HL-60 (cell line): Measurements from ENCODE around the gene SPOP.

ENCODE experiments used
- CTCF ChIP-seq: IDR thresholded peaks from one replicate; pipeline ENCODE4 v1.5.1; 2011; ENCODE audit warnings: low read length, control low read depth, inconsistent platforms; ENCODE audit not compliant: insufficient read depth
- GABPA ChIP-seq: IDR thresholded peaks from 2 replicates; pipeline ENCODE4 v1.6.1; 2012; ENCODE audit warnings: low read depth
- POLR2AphosphoS5 ChIP-seq: IDR thresholded peaks from 2 replicates; pipeline ENCODE4 v1.6.1; 2012; ENCODE audit warnings: low read depth
- SPI1 ChIP-seq: IDR thresholded peaks from 2 replicates; pipeline ENCODE4 v1.6.1; 2012; ENCODE audit warnings: low read depth, mild to moderate bottlenecking, borderline replicate concordance
- TF ChIP-seq, protein P1 (sequence below): IDR thresholded peaks from 2 replicates; pipeline ENCODE4 v1.6.1; 2012; ENCODE audit warnings: low read depth; ENCODE audit not compliant: insufficient replicate concordance

GRCh38 chr17:49681106-49681979 is 3.4 kb upstream of the SPOP start:
- TF ChIP-seq GABPA, result no peak
- TF ChIP-seq CTCF, result no peak
- TF ChIP-seq, protein P1, sequence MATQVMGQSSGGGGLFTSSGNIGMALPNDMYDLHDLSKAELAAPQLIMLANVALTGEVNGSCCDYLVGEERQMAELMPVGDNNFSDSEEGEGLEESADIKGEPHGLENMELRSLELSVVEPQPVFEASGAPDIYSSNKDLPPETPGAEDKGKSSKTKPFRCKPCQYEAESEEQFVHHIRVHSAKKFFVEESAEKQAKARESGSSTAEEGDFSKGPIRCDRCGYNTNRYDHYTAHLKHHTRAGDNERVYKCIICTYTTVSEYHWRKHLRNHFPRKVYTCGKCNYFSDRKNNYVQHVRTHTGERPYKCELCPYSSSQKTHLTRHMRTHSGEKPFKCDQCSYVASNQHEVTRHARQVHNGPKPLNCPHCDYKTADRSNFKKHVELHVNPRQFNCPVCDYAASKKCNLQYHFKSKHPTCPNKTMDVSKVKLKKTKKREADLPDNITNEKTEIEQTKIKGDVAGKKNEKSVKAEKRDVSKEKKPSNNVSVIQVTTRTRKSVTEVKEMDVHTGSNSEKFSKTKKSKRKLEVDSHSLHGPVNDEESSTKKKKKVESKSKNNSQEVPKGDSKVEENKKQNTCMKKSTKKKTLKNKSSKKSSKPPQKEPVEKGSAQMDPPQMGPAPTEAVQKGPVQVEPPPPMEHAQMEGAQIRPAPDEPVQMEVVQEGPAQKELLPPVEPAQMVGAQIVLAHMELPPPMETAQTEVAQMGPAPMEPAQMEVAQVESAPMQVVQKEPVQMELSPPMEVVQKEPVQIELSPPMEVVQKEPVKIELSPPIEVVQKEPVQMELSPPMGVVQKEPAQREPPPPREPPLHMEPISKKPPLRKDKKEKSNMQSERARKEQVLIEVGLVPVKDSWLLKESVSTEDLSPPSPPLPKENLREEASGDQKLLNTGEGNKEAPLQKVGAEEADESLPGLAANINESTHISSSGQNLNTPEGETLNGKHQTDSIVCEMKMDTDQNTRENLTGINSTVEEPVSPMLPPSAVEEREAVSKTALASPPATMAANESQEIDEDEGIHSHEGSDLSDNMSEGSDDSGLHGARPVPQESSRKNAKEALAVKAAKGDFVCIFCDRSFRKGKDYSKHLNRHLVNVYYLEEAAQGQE, result no peak
- TF ChIP-seq POLR2AphosphoS5, result no peak
- peak; percentile 87 for TF ChIP-seq SPI1
